ENCODE data around the gene SRC.
A peak's percentile ranks its signal among the peaks of the same experiment; 100 is the strongest.

Gene SRC

GRCh38 chr20:37343994-37344355 is 2.0 kb upstream of the SRC start:
- Histone ChIP-seq H3K4me1 (ENCODE audit: control insufficient read depth, insufficient read depth, low read length) (peaks cover 4% of the 10 kb centered on the region), H3K27me3 (ENCODE audit: control insufficient read depth, insufficient read depth, low read length, poor library complexity, severe bottlenecking) (no peaks in the 10 kb centered on the region), H3K36me3 (ENCODE audit: control insufficient read depth, insufficient read depth, low read length) (no peaks in the 10 kb centered on the region), H3K9me3 (ENCODE audit: control insufficient read depth, low read length) (no peaks in the 10 kb centered on the region), H3K4me3 (ENCODE audit: insufficient read depth, low read depth, low read length) (no peak overlapping the region), H3K27ac (ENCODE audit: insufficient read depth, low read depth, low read length, poor library complexity, severe bottlenecking) (no peak overlapping the region)
- WGBS, 2 experiments = 90 to 94% methylated on average over 4 of the region's 4 CpGs

GRCh38 chr20:37344506-37345338 is 1.2 kb upstream of the SRC start:
- 90 to 91% methylated on average over 10 of the region's 10 CpGs for WGBS, 2 experiments
- H3K4me3 ChIP-seq (ENCODE audit: insufficient read depth, low read depth, low read length) = no peak overlapping the region
- H3K36me3 ChIP-seq (ENCODE audit: control insufficient read depth, insufficient read depth, low read length) = no peaks in the 10 kb centered on the region
- H3K27me3 ChIP-seq (ENCODE audit: control insufficient read depth, insufficient read depth, low read length, poor library complexity, severe bottlenecking) = no peaks in the 10 kb centered on the region
- peaks cover 4% of the 10 kb centered on the region for H3K4me1 ChIP-seq (ENCODE audit: control insufficient read depth, insufficient read depth, low read length)
- no peak overlapping the region for H3K27ac ChIP-seq (ENCODE audit: insufficient read depth, low read depth, low read length, poor library complexity, severe bottlenecking)
- H3K9me3 ChIP-seq (ENCODE audit: control insufficient read depth, low read length) = no peaks in the 10 kb centered on the region

DNA sequence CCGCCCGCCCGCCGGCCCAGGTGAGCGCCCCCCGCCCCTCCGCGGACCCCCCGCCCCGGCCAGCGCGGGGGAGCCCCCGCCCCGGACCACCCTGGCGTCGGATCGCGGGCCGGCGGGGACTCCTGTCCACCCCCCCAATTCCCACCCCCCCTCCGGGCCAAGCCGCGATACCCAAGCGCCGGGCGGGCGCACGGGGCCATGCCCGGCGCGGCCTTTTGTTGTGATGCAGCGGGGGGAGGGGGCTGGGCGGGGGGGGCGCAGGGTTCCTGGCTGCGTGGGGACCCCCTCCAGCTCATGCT is 245 bp downstream of the SRC start:
- Histone ChIP-seq H3K27me3 (ENCODE audit: control insufficient read depth, insufficient read depth, low read length, poor library complexity, severe bottlenecking) (no peaks in the 10 kb centered on the region), H3K4me3 (ENCODE audit: insufficient read depth, low read depth, low read length) (peak overlapping the region; percentile 39), H3K27ac (ENCODE audit: insufficient read depth, low read depth, low read length, poor library complexity, severe bottlenecking) (no peak overlapping the region), H3K4me1 (ENCODE audit: control insufficient read depth, insufficient read depth, low read length) (no peaks in the 10 kb centered on the region), H3K36me3 (ENCODE audit: control insufficient read depth, insufficient read depth, low read length) (no peaks in the 10 kb centered on the region), H3K9me3 (ENCODE audit: control insufficient read depth, low read length) (no peaks in the 10 kb centered on the region)
- 0% methylated on average over 19 to 26 of the region's 35 CpGs for WGBS, 2 experiments

- H3K36me3 ChIP-seq (ENCODE audit: control insufficient read depth, insufficient read depth, low read length) = no peaks in the 10 kb centered on the region
- 8 to 10% methylated on average over 22 of the region's 22 CpGs for WGBS, 2 experiments
- no peak overlapping the region for H3K27ac ChIP-seq (ENCODE audit: insufficient read depth, low read depth, low read length, poor library complexity, severe bottlenecking)
- H3K9me3 ChIP-seq (ENCODE audit: control insufficient read depth, low read length) = no peaks in the 10 kb centered on the region
- H3K4me3 ChIP-seq (ENCODE audit: insufficient read depth, low read depth, low read length) = peak overlapping the region; percentile 39
- no peaks in the 10 kb centered on the region for H3K27me3 ChIP-seq (ENCODE audit: control insufficient read depth, insufficient read depth, low read length, poor library complexity, severe bottlenecking)
- H3K4me1 ChIP-seq (ENCODE audit: control insufficient read depth, insufficient read depth, low read length) = no peaks in the 10 kb centered on the region
Observed at GRCh38 chr20:37346535-37347346, 801 bp downstream of the SRC start.

GRCh38 chr20:37347347-37347823 is 1.4 kb downstream of the SRC start:
- H3K4me3 ChIP-seq (ENCODE audit: insufficient read depth, low read depth, low read length) = peak overlapping the region; percentile 39
- WGBS, 2 experiments = 90 to 95% methylated on average over 7 of the region's 7 CpGs
- no peaks in the 10 kb centered on the region for H3K27me3 ChIP-seq (ENCODE audit: control insufficient read depth, insufficient read depth, low read length, poor library complexity, severe bottlenecking)
- no peak overlapping the region for H3K27ac ChIP-seq (ENCODE audit: insufficient read depth, low read depth, low read length, poor library complexity, severe bottlenecking)
- no peaks in the 10 kb centered on the region for H3K4me1 ChIP-seq (ENCODE audit: control insufficient read depth, insufficient read depth, low read length)
- no peaks in the 10 kb centered on the region for H3K9me3 ChIP-seq (ENCODE audit: control insufficient read depth, low read length)
- no peaks in the 10 kb centered on the region for H3K36me3 ChIP-seq (ENCODE audit: control insufficient read depth, insufficient read depth, low read length)

DNA sequence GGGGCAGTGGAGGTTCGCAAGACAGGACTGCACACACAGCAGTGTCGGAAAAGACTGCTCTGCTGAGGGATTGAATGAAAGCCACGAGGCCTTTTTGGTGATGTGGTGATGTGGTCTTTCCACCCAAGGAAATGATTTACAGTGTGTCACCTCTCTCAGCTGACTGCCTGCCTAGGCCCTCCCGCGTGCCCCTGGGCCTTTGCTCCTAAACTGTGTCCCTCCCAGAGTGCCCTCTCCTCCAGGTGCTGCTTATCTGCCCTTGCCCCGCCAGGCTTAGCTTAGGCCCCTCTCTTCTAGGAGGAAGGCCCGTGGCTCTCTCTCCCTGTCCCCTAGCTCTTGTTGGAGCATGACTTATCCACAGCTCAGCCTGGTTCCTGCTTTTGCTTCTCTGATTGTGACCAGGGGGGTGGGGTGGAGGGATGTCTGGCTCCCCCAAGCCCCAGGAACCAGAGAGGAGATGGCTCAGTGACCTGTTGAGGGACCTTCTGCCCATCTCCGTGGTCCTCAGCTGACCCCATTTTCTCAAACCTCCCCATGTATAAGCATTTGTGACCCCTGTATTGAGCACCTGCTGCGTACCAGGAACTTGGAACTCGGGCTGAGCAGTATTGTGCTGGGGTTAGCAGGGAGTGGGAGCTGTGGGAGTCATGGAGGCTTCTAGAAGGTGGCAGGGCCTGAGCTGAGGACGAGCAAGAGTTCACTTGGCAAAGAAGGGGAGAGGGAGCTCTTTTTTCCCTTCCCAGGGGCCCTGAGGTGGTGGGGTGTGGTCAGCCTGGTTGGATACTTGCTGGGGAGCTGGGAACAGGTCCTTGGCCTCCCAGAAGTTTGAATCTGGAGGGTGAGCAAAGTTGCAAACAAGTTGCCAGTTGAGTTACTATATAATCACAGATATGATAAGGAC is 2.2 kb downstream of the SRC start:
- H3K27ac ChIP-seq (ENCODE audit: insufficient read depth, low read depth, low read length, poor library complexity, severe bottlenecking) = no peak overlapping the region
- no peaks in the 10 kb centered on the region for H3K4me1 ChIP-seq (ENCODE audit: control insufficient read depth, insufficient read depth, low read length)
- no peak overlapping the region for H3K4me3 ChIP-seq (ENCODE audit: insufficient read depth, low read depth, low read length)
- WGBS, 2 experiments = 92 to 94% methylated on average over 11 of the region's 11 CpGs
- H3K9me3 ChIP-seq (ENCODE audit: control insufficient read depth, low read length) = no peaks in the 10 kb centered on the region
- H3K27me3 ChIP-seq (ENCODE audit: control insufficient read depth, insufficient read depth, low read length, poor library complexity, severe bottlenecking) = no peaks in the 10 kb centered on the region
- no peaks in the 10 kb centered on the region for H3K36me3 ChIP-seq (ENCODE audit: control insufficient read depth, insufficient read depth, low read length)

- Histone ChIP-seq H3K4me3 (ENCODE audit: insufficient read depth, low read depth, low read length) (no peak overlapping the region), H3K36me3 (ENCODE audit: control insufficient read depth, insufficient read depth, low read length) (no peaks in the 10 kb centered on the region), H3K4me1 (ENCODE audit: control insufficient read depth, insufficient read depth, low read length) (no peaks in the 10 kb centered on the region), H3K27ac (ENCODE audit: insufficient read depth, low read depth, low read length, poor library complexity, severe bottlenecking) (no peak overlapping the region), H3K27me3 (ENCODE audit: control insufficient read depth, insufficient read depth, low read length, poor library complexity, severe bottlenecking) (no peaks in the 10 kb centered on the region), H3K9me3 (ENCODE audit: control insufficient read depth, low read length) (no peaks in the 10 kb centered on the region)
- 90 to 91% methylated on average over 7 of the region's 7 CpGs for WGBS, 2 experiments
Observed at GRCh38 chr20:37348792-37349516, 3.0 kb downstream of the SRC start.

DNA sequence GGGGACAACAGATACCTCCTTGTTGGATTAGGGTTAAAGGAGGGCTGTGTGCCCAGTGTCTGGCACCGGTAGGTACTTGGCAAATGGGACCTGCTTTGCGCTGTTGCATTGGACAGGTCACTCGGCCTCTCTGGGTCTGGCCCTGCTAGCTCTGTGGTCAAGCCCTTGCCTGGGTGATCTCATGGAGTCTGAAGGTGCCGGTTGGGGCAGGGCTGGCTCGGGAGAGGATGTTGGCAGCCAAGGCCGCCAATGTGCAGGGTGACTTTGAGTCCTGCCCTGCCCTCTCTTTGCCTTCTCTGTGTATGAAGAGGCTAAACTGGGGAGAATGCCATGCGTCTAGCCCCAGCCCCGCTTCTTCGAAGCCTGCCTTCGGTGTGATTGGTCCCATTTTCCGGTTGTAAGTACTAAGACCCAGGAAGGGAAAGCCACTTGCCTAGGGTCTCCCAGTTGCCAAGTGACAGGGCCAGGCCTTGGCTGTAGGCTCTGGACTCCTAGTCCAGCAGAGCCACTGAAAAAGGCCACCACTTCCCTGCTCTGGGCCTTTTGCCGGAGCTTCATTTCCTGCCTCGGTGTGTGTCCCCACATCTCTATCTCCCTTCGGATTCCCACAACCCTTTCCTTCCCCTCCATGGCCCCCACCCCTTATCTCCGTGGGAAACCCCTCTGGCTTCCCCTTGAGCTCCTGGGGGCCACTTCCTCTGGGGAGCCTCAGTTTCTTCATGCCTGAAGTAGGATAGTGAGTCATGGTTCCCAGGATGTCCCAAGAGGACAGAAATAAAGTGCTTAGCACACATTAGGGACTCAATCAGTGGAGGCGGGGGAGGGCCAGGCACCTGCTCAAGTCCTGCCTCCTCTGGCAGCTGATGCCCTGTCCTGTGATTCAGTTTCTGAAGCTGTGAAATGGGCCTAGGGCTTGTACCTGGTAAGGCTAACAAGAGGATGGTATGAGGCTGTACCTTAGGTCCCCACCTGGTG is 3.9 kb downstream of the SRC start:
- no peaks in the 10 kb centered on the region for H3K4me1 ChIP-seq (ENCODE audit: control insufficient read depth, insufficient read depth, low read length)
- H3K9me3 ChIP-seq (ENCODE audit: control insufficient read depth, low read length) = no peaks in the 10 kb centered on the region
- 90 to 91% methylated on average over 16 of the region's 16 CpGs for WGBS, 2 experiments
- no peaks in the 10 kb centered on the region for H3K36me3 ChIP-seq (ENCODE audit: control insufficient read depth, insufficient read depth, low read length)
- H3K27me3 ChIP-seq (ENCODE audit: control insufficient read depth, insufficient read depth, low read length, poor library complexity, severe bottlenecking) = no peaks in the 10 kb centered on the region
- no peak overlapping the region for H3K4me3 ChIP-seq (ENCODE audit: insufficient read depth, low read depth, low read length)
- no peak overlapping the region for H3K27ac ChIP-seq (ENCODE audit: insufficient read depth, low read depth, low read length, poor library complexity, severe bottlenecking)
